Liver (tissue), 9 donors: ENCODE data around the gene MACROD1. TPM values are rescaled to one million over a fixed set of nuclear protein-coding genes. Genes with fewer than 3 reads are reported as not detected.

Experiments used
- DNase-seq: peaks from one replicate; pipeline ENCODE4 v3.0.0-alpha.2; 2017; ENCODE audit warnings: low spot score
- H3K27ac ChIP-seq, 2 donors: one replicate each; pipeline ENCODE4 v1.7.0; 2013; ENCODE audit warnings: inconsistent platforms in 2 of 2, low read length in 2 of 2, control low read depth in 1 of 2, low read depth in 1 of 2, mild to moderate bottlenecking in 1 of 2
- H3K27me3 ChIP-seq, 4 donors: one replicate each; pipeline versions ENCODE4 v1.6.1 to v1.7.0; 2013; ENCODE audit warnings: low read length in 3 of 4, inconsistent platforms in 1 of 4, mild to moderate bottlenecking in 1 of 4, moderate library complexity in 1 of 4; ENCODE audit not compliant: control insufficient read depth in 4 of 4, insufficient read depth in 4 of 4
- H3K36me3 ChIP-seq, 4 donors: one replicate each; pipeline versions ENCODE4 v1.6.1 to v1.7.0; 2013; ENCODE audit warnings: low read length in 3 of 4, mild to moderate bottlenecking in 3 of 4, low read depth in 1 of 4, moderate library complexity in 1 of 4; ENCODE audit not compliant: control insufficient read depth in 4 of 4, insufficient read depth in 3 of 4
- H3K4me1 ChIP-seq, 4 donors: one replicate each; pipeline versions ENCODE4 v1.6.1 to v1.7.0; 2013; ENCODE audit warnings: low read length in 3 of 4, mild to moderate bottlenecking in 3 of 4, moderate library complexity in 1 of 4; ENCODE audit not compliant: control insufficient read depth in 4 of 4, insufficient read depth in 4 of 4
- H3K4me3 ChIP-seq, 3 donors: one replicate each; pipeline versions ENCODE4 v1.6.1 to v1.7.0; 2013; ENCODE audit warnings: low read length in 3 of 3, control low read depth in 1 of 3, low read depth in 1 of 3, mild to moderate bottlenecking in 1 of 3
- H3K9ac ChIP-seq, 2 donors: one replicate each; pipeline ENCODE4 v1.7.0; 2013; ENCODE audit warnings: low read length in 2 of 2, mild to moderate bottlenecking in 2 of 2, moderate library complexity in 2 of 2, control low read depth in 1 of 2, low read depth in 1 of 2
- H3K9me3 ChIP-seq, 4 donors: one replicate each; pipeline versions ENCODE4 v1.6.1 to v1.7.0; 2013; ENCODE audit warnings: low read length in 3 of 4; ENCODE audit not compliant: control insufficient read depth in 4 of 4
- ATF3 ChIP-seq: IDR thresholded peaks from 2 replicates; pipeline ENCODE4 v1.6.1; 2016; ENCODE audit warnings: antibody characterized with exemption
- CTCF ChIP-seq: fragments of 150-350 bp; IDR thresholded peaks from 2 replicates; pipeline ENCODE4 v1.5.1; 2017; ENCODE audit warnings: improper control_type of control experiment, low read depth, low read length; ENCODE audit not compliant: missing input control
- EGR1 ChIP-seq, 2 donors: IDR thresholded peaks; 2 replicates each; pipeline ENCODE4 v1.6.1; 2016 to 2018; ENCODE audit warnings: antibody characterized with exemption in 2 of 2, low read depth in 2 of 2
- FOXA1 ChIP-seq: IDR thresholded peaks from 2 replicates; pipeline ENCODE4 v1.6.1; 2016; ENCODE audit warnings: antibody characterized with exemption
- FOXA2 ChIP-seq: IDR thresholded peaks from 2 replicates; pipeline ENCODE4 v1.6.1; 2016; ENCODE audit warnings: antibody characterized with exemption
- GABPA ChIP-seq, 2 donors: IDR thresholded peaks in 1 of 2; conservative IDR thresholded peaks in 1 of 2; 2 replicates each; pipeline ENCODE4 v1.6.1; 2016; ENCODE audit warnings: antibody characterized with exemption in 2 of 2, mild to moderate bottlenecking in 1 of 2, moderate library complexity in 1 of 2
- HNF4A ChIP-seq, 2 donors: conservative IDR thresholded peaks; 2 replicates each; pipeline ENCODE4 v1.6.1; 2016; ENCODE audit warnings: antibody characterized with exemption in 2 of 2, mild to moderate bottlenecking in 2 of 2
- HNF4G ChIP-seq: IDR thresholded peaks from 2 replicates; pipeline ENCODE4 v1.6.1; 2016; ENCODE audit warnings: antibody characterized with exemption
- JUND ChIP-seq, 2 donors: IDR thresholded peaks; 2 replicates each; pipeline ENCODE4 v1.6.1; 2016; ENCODE audit warnings: antibody characterized with exemption in 2 of 2
- MAX ChIP-seq: IDR thresholded peaks from 2 replicates; pipeline ENCODE4 v1.6.1; 2016; ENCODE audit warnings: antibody characterized with exemption
- NR2F2 ChIP-seq: IDR thresholded peaks from 2 replicates; pipeline ENCODE4 v1.6.1; 2016; ENCODE audit warnings: antibody characterized with exemption
- RAD21 ChIP-seq, 2 donors: IDR thresholded peaks; 2 replicates each; pipeline ENCODE4 v1.6.1; 2016; ENCODE audit warnings: antibody characterized with exemption in 2 of 2, mild to moderate bottlenecking in 2 of 2
- REST ChIP-seq: IDR thresholded peaks from 2 replicates; pipeline ENCODE4 v1.6.1; 2016; ENCODE audit warnings: antibody characterized with exemption, mild to moderate bottlenecking
- RXRA ChIP-seq, 2 donors: IDR thresholded peaks; 2 replicates each; pipeline ENCODE4 v1.6.1; 2017 to 2018; ENCODE audit warnings: antibody characterized with exemption in 2 of 2, mild to moderate bottlenecking in 1 of 2
- SP1 ChIP-seq: IDR thresholded peaks from 2 replicates; pipeline ENCODE4 v1.6.1; 2018; ENCODE audit warnings: antibody characterized with exemption, mild to moderate bottlenecking
- TAF1 ChIP-seq: conservative IDR thresholded peaks from 2 replicates; pipeline ENCODE4 v1.6.1; 2016; ENCODE audit warnings: antibody characterized with exemption, mild to moderate bottlenecking
- YY1 ChIP-seq: IDR thresholded peaks from 2 replicates; pipeline ENCODE4 v1.6.1; 2016; ENCODE audit warnings: antibody characterized with exemption, mild to moderate bottlenecking
- ZBTB33 ChIP-seq: IDR thresholded peaks from 2 replicates; pipeline ENCODE4 v1.6.1; 2016; ENCODE audit warnings: antibody characterized with exemption
- WGBS: extraction: QIAGEN DNeasy Blood & Tissue Kit; methylation state at CpG from one replicate; pipeline ENCODE4 v1.1.7; 2013; 5-methylcytosine and 5-hydroxymethylcytosine counted together
- polyA plus RNA-seq, 2 donors: library from polyadenylated mRNA; stranded (reverse) in 1 of 2; unstranded in 1 of 2; fragments of 200-250 nt in 1 of 2; fragments of >200 nt in 1 of 2; fragmentation: Nextera tagmentation in 1 of 2; extraction: Ambion mirVana in 1 of 2; gene quantifications; one replicate each; pipeline versions ENCODE4 v1.2.1 to v1.2.3, GENCODE V29; 2013 to 2015
- total RNA-seq, 2 donors: library from RNA; depleted of rRNA; stranded (reverse); fragments of >200 nt; gene quantifications; one replicate each; pipeline ENCODE4 v1.2.3, GENCODE V29; 2014
- donor health status: healthy.
- donor health status: healthy.
- donor health status: healthy.
- donor health status: healthy.
- donor health status: healthy.

MACROD1 gene
- total and polyA plus RNA-seq, 4 donors, result 8.9 to 25.9 (median 13.1) TPM

- Histone ChIP-seq H3K9ac (no peak overlapping the region), H3K27me3 (no peaks in the 10 kb centered on the region), H3K4me3 (no peak overlapping the region), H3K27ac (no peak overlapping the region), H3K4me1 (no peaks in the 10 kb centered on the region), H3K36me3 (no peaks in the 10 kb centered on the region), H3K9me3 (no peaks in the 10 kb centered on the region)
- TF ChIP-seq ZBTB33, result no peak
- TF ChIP-seq HNF4A (conservative IDR thresholded peaks at IDR 0.05), result no peak
- no peak for TF ChIP-seq HNF4G
- TF ChIP-seq JUND (IDR thresholded peaks at IDR 0.05), result no peak
- TF ChIP-seq TAF1, result no peak
- no peak for TF ChIP-seq GABPA (IDR thresholded peaks at IDR 0.05 in 1 of 2, conservative IDR thresholded peaks at IDR 0.05 in 1 of 2)
- TF ChIP-seq ATF3, result no peak
- no peak for TF ChIP-seq CTCF
- TF ChIP-seq REST, result no peak
- TF ChIP-seq FOXA2, result no peak
- TF ChIP-seq EGR1 (IDR thresholded peaks at IDR 0.05; ENCODE audit: low read depth in 2 of 2), result no peak
- TF ChIP-seq FOXA1, result no peak
- no peak for TF ChIP-seq YY1
- TF ChIP-seq RXRA (IDR thresholded peaks at IDR 0.05), result no peak
- TF ChIP-seq SP1, result no peak
- 93% methylated on average over 4 of the region's 4 CpGs for WGBS
- DNase-seq, result no peak
Measured at GRCh38 chr11:64173616-64174355, 7.9 kb upstream of the MACROD1 start.

GRCh38 chr11:64170419-64170818 is 4.5 kb upstream of the MACROD1 start:
- 96% methylated on average over 4 of the region's 4 CpGs for WGBS
- Histone ChIP-seq H3K9ac (no peak overlapping the region), H3K4me1 (peaks cover 0 to 4% (median 1%) of the 10 kb centered on the region in 4 donors), H3K9me3 (no peaks in the 10 kb centered on the region), H3K36me3 (no peaks in the 10 kb centered on the region), H3K4me3 (no peak overlapping the region), H3K27me3 (no peaks in the 10 kb centered on the region), H3K27ac (no peak overlapping the region)
- DNase-seq, result no peak
- TF ChIP-seq SP1 (no peak), TAF1 (no peak), JUND (IDR thresholded peaks at IDR 0.05) (no peak), ZBTB33 (no peak), HNF4A (conservative IDR thresholded peaks at IDR 0.05) (no peak), EGR1 (IDR thresholded peaks at IDR 0.05; ENCODE audit: low read depth in 2 of 2) (no peak), HNF4G (no peak), MAX (no peak), NR2F2 (no peak), RAD21 (IDR thresholded peaks at IDR 0.05) (no peak), REST (no peak)
